ENCODE measurements around the gene SIRT4. TPM values are rescaled to one million over a fixed set of nuclear protein-coding genes. Genes with fewer than 3 reads are reported as not detected.

SIRT4 gene
- total and polyA plus RNA-seq, 2 of the 13 experiments (the other 11 are each of a cell fraction or from before 2014, with no cell fraction given) = 3.4 to 5.8 TPM

DNA sequence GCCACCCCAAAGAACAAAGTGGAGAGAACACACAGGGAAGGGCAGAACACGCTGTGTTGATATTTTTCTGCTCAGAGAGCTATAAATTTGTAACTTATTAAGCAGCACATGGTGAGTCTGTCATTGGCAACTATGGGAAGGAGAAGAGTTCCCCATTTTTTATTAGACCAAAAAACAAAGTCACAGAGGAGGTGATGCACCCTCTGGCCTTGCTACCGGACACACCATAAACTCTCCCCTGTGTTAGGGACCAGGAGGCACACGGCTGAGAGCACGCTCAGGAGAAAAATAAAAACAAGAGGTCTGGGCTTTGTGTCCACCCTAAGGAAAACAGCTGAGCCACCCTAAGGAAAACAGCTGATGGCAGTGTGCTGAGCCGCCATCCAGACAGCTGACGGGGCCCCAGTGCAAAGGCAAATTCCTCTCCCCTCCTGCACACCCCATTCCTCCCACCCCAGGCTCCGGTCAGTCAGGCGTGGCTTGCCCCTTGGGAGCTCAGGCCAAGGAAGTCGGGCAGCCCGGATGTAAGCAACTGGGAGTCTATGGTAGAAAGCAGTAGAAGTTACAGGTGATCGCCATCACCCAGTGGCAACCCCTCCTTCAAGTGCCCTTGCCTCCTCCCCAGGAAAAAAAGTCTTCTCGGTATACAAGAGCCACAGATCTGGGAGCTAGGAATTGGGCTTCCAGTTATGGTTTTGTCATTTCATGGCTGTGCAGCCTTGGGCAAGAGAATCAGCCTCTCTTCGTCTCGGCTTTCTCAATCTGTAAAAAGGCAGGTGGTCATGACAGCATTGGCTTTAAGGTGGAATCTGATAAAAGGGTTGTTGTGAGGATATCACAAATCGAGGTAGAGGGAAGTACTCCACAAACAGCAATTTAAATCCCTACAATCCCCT lies 39.0 kb upstream of the SIRT4 start:
- FAIRE-seq (no peak), DNase-seq (ENCODE audit: low spot score) (no peak), ATAC-seq (no peak)
- in situ Hi-C loops (cut with HindIII; ENCODE audit: extremely low pct_ligation_motif_present, low pct_unique_long_range_greater_than_20kb) = loop anchor here (10.0 kb wide), 1 partner anchor 48 kb away; no protein-coding TSS in a partner anchor
- Histone ChIP-seq H3K4me1 (ENCODE audit: insufficient read depth, low read length) (peaks cover 90% of the 10 kb centered on the region), H3K9ac (ENCODE audit: insufficient read depth, low read depth, low read length) (peak overlapping the region; percentile 84; the same call in 1 of the 2 replicates), H3K27me3 (ENCODE audit: control insufficient read depth in 1 of 2, insufficient read depth in 2 of 2, low read length in 2 of 2) (no peaks in the 10 kb centered on the region), H3K9me3 (ENCODE audit: low read length) (no peaks in the 10 kb centered on the region), H2AFZ (ENCODE audit: low read length) (no peak overlapping the region), H3K4me2 (ENCODE audit: low read depth, low read length) (peak overlapping the region; percentile 85), H3K79me2 (ENCODE audit: insufficient read depth, low read length) (peaks cover 50% of the 10 kb centered on the region), H3K27ac (ENCODE audit: extremely low read length, insufficient read depth, low read length) (peak overlapping the region; percentile 13), H3K4me3 (replicated peaks in 1 of 3; ENCODE audit: insufficient read depth in 1 of 3, low read depth in 2 of 3, low read length in 3 of 3) (peak overlapping the region in 1 of 3 experiments; percentile 88; a peak in 1 of 6 replicates), H4K20me1 (ENCODE audit: insufficient read depth, low read length) (peaks cover 3% of the 10 kb centered on the region; the same call in 1 of the 2 replicates), H3K36me3 (replicated peaks in 1 of 2; ENCODE audit: control insufficient read depth in 1 of 2, insufficient read depth in 2 of 2, low read length in 2 of 2) (no peaks in the 10 kb centered on the region; a peak in 2 of 5 replicates)
- WGBS (ENCODE audit: low lambda C conversion rate) = 68% methylated on average over 12 of the region's 15 CpGs
- TF ChIP-seq ZNF768 (CRISPR knock-in tag; IDR thresholded peaks at IDR 0.05) (peak; percentile 27; the same call in 1 of the 2 replicates), RBAK (CRISPR knock-in tag; IDR thresholded peaks at IDR 0.05) (no peak)
- TF ChIP-seq, protein P1, sequence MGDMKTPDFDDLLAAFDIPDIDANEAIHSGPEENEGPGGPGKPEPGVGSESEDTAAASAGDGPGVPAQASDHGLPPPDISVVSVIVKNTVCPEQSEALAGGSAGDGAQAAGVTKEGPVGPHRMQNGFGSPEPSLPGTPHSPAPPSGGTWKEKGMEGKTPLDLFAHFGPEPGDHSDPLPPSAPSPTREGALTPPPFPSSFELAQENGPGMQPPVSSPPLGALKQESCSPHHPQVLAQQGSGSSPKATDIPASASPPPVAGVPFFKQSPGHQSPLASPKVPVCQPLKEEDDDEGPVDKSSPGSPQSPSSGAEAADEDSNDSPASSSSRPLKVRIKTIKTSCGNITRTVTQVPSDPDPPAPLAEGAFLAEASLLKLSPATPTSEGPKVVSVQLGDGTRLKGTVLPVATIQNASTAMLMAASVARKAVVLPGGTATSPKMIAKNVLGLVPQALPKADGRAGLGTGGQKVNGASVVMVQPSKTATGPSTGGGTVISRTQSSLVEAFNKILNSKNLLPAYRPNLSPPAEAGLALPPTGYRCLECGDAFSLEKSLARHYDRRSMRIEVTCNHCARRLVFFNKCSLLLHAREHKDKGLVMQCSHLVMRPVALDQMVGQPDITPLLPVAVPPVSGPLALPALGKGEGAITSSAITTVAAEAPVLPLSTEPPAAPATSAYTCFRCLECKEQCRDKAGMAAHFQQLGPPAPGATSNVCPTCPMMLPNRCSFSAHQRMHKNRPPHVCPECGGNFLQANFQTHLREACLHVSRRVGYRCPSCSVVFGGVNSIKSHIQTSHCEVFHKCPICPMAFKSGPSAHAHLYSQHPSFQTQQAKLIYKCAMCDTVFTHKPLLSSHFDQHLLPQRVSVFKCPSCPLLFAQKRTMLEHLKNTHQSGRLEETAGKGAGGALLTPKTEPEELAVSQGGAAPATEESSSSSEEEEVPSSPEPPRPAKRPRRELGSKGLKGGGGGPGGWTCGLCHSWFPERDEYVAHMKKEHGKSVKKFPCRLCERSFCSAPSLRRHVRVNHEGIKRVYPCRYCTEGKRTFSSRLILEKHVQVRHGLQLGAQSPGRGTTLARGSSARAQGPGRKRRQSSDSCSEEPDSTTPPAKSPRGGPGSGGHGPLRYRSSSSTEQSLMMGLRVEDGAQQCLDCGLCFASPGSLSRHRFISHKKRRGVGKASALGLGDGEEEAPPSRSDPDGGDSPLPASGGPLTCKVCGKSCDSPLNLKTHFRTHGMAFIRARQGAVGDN (CRISPR knock-in tag; IDR thresholded peaks at IDR 0.05) = 0 out of 2 replicates have a peak, but pooled peaks have one; percentile 10
- TF ChIP-seq, protein P2, sequence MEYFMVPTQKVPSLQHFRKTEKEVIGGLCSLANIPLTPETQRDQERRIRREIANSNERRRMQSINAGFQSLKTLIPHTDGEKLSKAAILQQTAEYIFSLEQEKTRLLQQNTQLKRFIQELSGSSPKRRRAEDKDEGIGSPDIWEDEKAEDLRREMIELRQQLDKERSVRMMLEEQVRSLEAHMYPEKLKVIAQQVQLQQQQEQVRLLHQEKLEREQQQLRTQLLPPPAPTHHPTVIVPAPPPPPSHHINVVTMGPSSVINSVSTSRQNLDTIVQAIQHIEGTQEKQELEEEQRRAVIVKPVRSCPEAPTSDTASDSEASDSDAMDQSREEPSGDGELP (IDR thresholded peaks at IDR 0.05; ENCODE audit: borderline replicate concordance, low read depth) = peak; percentile 85; the same call in 1 of the 2 replicates
- CTCF ChIA-PET (ENCODE audit: low intra/inter-chr PET ratio, low total read pairs) = no interaction called here
- BruUV-seq (replicated peaks) = TSS peak; percentile 40
- POLR2A ChIA-PET = interaction anchor here (1.0 to 13.4 kb wide), 9 partner anchors 26 to 146 kb away, joined by 3 to 265 read pairs (median 10); partner anchors contain the start of genes RAB35, RNU4-1, RNU4-2 and RPLP0
- intact Hi-C loops (cut with micrococcal nuclease; ENCODE audit: unreplicated experiment) = no loop called here

Measured in HepG2 (cell line).